HEK293 (cell line): ENCODE measurements around the gene ABTB2.

Experiments
- CTCF ChIA-PET: fragments of 350-600 bp; formaldehyde crosslinking; extraction: SDS; loops from one replicate; lab custom pipeline; 2021; ENCODE audit warnings: antibody characterized with exemption; lab: Yijun Ruan, JAX
- POLR2A ChIA-PET: fragments of 300-600 bp; formaldehyde crosslinking; extraction: SDS; loops from one replicate; lab custom pipeline; 2020; ENCODE audit warnings: antibody characterized with exemption, inconsistent platforms; lab: Yijun Ruan, JAX
- H3K27ac ChIP-seq: fragments of 200-500 bp; sonication (Bioruptor generic); 2 replicates; pipeline ENCODE4 v1.5.1; 2014; ENCODE audit warnings: low read depth, low read length, control low read depth, inconsistent platforms; ENCODE audit errors: extremely low read depth
- H3K36me3 ChIP-seq, 2 experiments: fragments of 200-500 bp in 1 of 2; sonication (Bioruptor generic) in 1 of 2; 1 replicate in 1 of 2; 2 replicates in 1 of 2; pipeline ENCODE4 v1.5.1; 2014 to 2017; ENCODE audit warnings: inconsistent platforms in 2 of 2, low read length in 2 of 2; ENCODE audit not compliant: control insufficient read depth in 2 of 2, insufficient read depth in 1 of 2
- H3K4me1 ChIP-seq: fragments of 200-500 bp; sonication (Bioruptor generic); 2 replicates; pipeline ENCODE4 v1.5.1; 2014; ENCODE audit warnings: mild to moderate bottlenecking, low read length, inconsistent platforms; ENCODE audit not compliant: control insufficient read depth, insufficient read depth
- H3K4me3 ChIP-seq: 2 replicates; pipeline ENCODE4 v1.5.1; 2011; ENCODE audit warnings: low read depth, mild to moderate bottlenecking, control low read depth, low read length, moderate library complexity
- H3K9me3 ChIP-seq: fragments of 200-500 bp; sonication (Bioruptor generic); 2 replicates; pipeline ENCODE4 v1.5.1; 2014; ENCODE audit warnings: low read depth, low read length, inconsistent platforms; ENCODE audit not compliant: control insufficient read depth, insufficient read depth
- BCL11B ChIP-seq: fragments of 450-650 bp; formaldehyde crosslinking; IDR thresholded peaks from 2 replicates; pipeline ENCODE4 v1.5.1; 2016; ENCODE audit warnings: low read depth, missing biosample characterization, missing genetic modification characterization
- GLI2 ChIP-seq: fragments of 450-650 bp; formaldehyde crosslinking; IDR thresholded peaks from 2 replicates; pipeline ENCODE4; 2017; ENCODE audit warnings: missing biosample characterization, missing genetic modification characterization, low read depth, borderline replicate concordance
- GLIS2 ChIP-seq: fragments of 450-650 bp; formaldehyde crosslinking; IDR thresholded peaks from 2 replicates; pipeline ENCODE4 v1.5.1; 2016; ENCODE audit warnings: missing biosample characterization, missing genetic modification characterization
- MEIS1 ChIP-seq: sonication (generic); formaldehyde crosslinking; IDR thresholded peaks from 2 replicates; pipeline ENCODE4 v1.8.1; 2022; ENCODE audit warnings: missing genetic modification reagents, mild to moderate bottlenecking, borderline replicate concordance
- OSR2 ChIP-seq: fragments of 450-650 bp; formaldehyde crosslinking; IDR thresholded peaks from 2 replicates; pipeline ENCODE4 v1.5.1; 2016; ENCODE audit warnings: missing biosample characterization, missing genetic modification characterization
- YY1 ChIP-seq: fragments of 450-650 bp; formaldehyde crosslinking; IDR thresholded peaks from 2 replicates; pipeline ENCODE4 v1.5.1; 2018; ENCODE audit warnings: missing biosample characterization, missing genetic modification characterization
- ZFP69B ChIP-seq: fragments of 450-650 bp; formaldehyde crosslinking; IDR thresholded peaks from 2 replicates; pipeline ENCODE4 v1.5.1; 2016; ENCODE audit warnings: missing biosample characterization, missing genetic modification characterization
- ZNF174 ChIP-seq: fragments of 450-650 bp; formaldehyde crosslinking; IDR thresholded peaks from 2 replicates; pipeline ENCODE4 v1.5.0; 2017; ENCODE audit warnings: missing biosample characterization, mild to moderate bottlenecking, missing genetic modification characterization
- ZNF248 ChIP-seq: fragments of 450-650 bp; formaldehyde crosslinking; IDR thresholded peaks from 2 replicates; pipeline ENCODE4 v1.5.1; 2017; ENCODE audit warnings: missing biosample characterization, missing genetic modification characterization
- ZNF302 ChIP-seq: fragments of 450-650 bp; formaldehyde crosslinking; IDR thresholded peaks from 2 replicates; pipeline ENCODE4 v1.5.1; 2016; ENCODE audit warnings: missing biosample characterization, missing genetic modification characterization, low read depth
- ZNF423 ChIP-seq: fragments of 450-650 bp; formaldehyde crosslinking; IDR thresholded peaks from 2 replicates; pipeline ENCODE4 v1.5.1; 2016; ENCODE audit warnings: missing biosample characterization, missing genetic modification characterization
- ZNF510 ChIP-seq: fragments of 450-650 bp; formaldehyde crosslinking; IDR thresholded peaks from 2 replicates; pipeline ENCODE4 v1.5.1; 2018; ENCODE audit warnings: mild to moderate bottlenecking, missing genetic modification characterization, missing biosample characterization; ENCODE audit not compliant: insufficient replicate concordance
- ZNF521 ChIP-seq: fragments of 450-650 bp; formaldehyde crosslinking; IDR thresholded peaks from 2 replicates; pipeline ENCODE4 v1.5.1; 2017; ENCODE audit warnings: missing biosample characterization, mild to moderate bottlenecking, missing genetic modification characterization
- ZNF548 ChIP-seq: fragments of 450-650 bp; formaldehyde crosslinking; IDR thresholded peaks from 2 replicates; pipeline ENCODE4 v1.5.1; 2016; ENCODE audit warnings: missing biosample characterization, missing genetic modification characterization
- ZNF561 ChIP-seq: fragments of 450-650 bp; IDR thresholded peaks from 2 replicates; pipeline ENCODE4 v1.5.1; 2018; ENCODE audit warnings: missing biosample characterization, missing genetic modification characterization, borderline replicate concordance
- ZNF585B ChIP-seq: fragments of 450-650 bp; formaldehyde crosslinking; IDR thresholded peaks from 2 replicates; pipeline ENCODE4 v1.5.1; 2016; ENCODE audit warnings: missing biosample characterization, missing genetic modification characterization
- ZNF629 ChIP-seq: fragments of 450-650 bp; formaldehyde crosslinking; IDR thresholded peaks from 2 replicates; pipeline ENCODE4 v1.5.1; 2017; ENCODE audit warnings: missing biosample characterization, missing genetic modification characterization
- ZNF660 ChIP-seq: fragments of 450-650 bp; IDR thresholded peaks from 2 replicates; pipeline ENCODE4 v1.5.1; 2018; ENCODE audit warnings: missing biosample characterization, mild to moderate bottlenecking, missing genetic modification characterization
- ZNF76 ChIP-seq: fragments of 450-650 bp; formaldehyde crosslinking; IDR thresholded peaks from 2 replicates; pipeline ENCODE4; 2016; ENCODE audit warnings: low read depth, missing biosample characterization, missing genetic modification characterization, borderline replicate concordance
- ZNF792 ChIP-seq: fragments of 450-650 bp; formaldehyde crosslinking; IDR thresholded peaks from 2 replicates; pipeline ENCODE4 v1.5.1; 2016; ENCODE audit warnings: missing biosample characterization, missing genetic modification characterization
- ZSCAN23 ChIP-seq: fragments of 450-650 bp; formaldehyde crosslinking; IDR thresholded peaks from 2 replicates; pipeline ENCODE4 v1.5.1; 2016; ENCODE audit warnings: missing biosample characterization, missing genetic modification characterization
- ZSCAN30 ChIP-seq: fragments of 450-650 bp; IDR thresholded peaks from 2 replicates; pipeline ENCODE4 v1.5.1; 2018; ENCODE audit warnings: missing biosample characterization, mild to moderate bottlenecking, missing genetic modification characterization, moderate library complexity
- TF ChIP-seq, protein P1 (sequence below): fragments of 450-650 bp; formaldehyde crosslinking; IDR thresholded peaks from 2 replicates; pipeline ENCODE4 v1.5.1; 2016; ENCODE audit warnings: missing biosample characterization, missing genetic modification characterization
- TF ChIP-seq, protein P2 (sequence below): fragments of 450-650 bp; IDR thresholded peaks from 2 replicates; pipeline ENCODE4 v1.5.1; 2018; ENCODE audit warnings: missing biosample characterization, mild to moderate bottlenecking, missing genetic modification characterization
- TF ChIP-seq, protein P3 (sequence below): fragments of 450-650 bp; formaldehyde crosslinking; IDR thresholded peaks from 2 replicates; pipeline ENCODE4 v1.5.1; 2017; ENCODE audit warnings: missing biosample characterization, missing genetic modification characterization
- TF ChIP-seq, protein P4 (sequence below): fragments of 450-650 bp; formaldehyde crosslinking; IDR thresholded peaks from 2 replicates; pipeline ENCODE4 v1.5.1; 2016; ENCODE audit warnings: missing biosample characterization, missing genetic modification characterization

The ABTB2 gene

DNA sequence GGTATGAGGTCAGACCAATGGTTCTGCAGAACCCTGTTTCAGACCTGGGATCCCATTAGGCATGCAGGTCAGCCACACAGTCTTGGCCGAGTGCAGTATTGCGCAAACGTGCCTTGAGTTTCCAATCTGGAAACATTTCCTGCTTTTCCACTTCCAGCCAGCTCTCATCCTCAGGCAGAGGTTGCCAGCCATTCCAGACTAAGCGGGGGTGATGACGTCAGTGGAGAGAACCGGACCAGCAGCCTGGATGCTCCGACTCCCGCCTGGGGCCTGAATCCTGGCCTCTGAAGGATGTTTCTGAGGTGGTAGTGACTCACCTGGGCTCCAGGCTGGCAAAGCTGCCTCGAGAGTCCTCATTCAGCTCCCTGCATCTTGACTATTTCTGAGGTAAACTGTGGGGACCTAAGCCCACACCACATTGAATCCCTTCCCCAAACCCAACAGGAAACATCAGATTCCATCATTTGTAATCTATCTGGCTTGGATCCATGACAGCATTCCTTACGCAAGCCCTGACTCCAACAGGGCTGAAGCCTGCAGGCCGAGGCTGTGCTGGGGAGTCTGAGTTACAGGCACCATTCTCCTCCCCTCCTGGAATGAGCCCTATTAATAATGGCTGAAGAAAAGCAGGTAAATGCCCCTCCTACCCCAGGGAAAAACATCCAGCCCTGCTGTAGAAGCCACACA lies 83.0 kb downstream of the ABTB2 start (continued):
- TF ChIP-seq GLIS2: no peak
- TF ChIP-seq ZNF629: peak; percentile 60
- TF ChIP-seq ZNF561 (tag by site-specific recombination): no peak
- no peak for TF ChIP-seq ZNF660 (tag by site-specific recombination)
- TF ChIP-seq ZFP69B (tag by site-specific recombination): no peak

DNA sequence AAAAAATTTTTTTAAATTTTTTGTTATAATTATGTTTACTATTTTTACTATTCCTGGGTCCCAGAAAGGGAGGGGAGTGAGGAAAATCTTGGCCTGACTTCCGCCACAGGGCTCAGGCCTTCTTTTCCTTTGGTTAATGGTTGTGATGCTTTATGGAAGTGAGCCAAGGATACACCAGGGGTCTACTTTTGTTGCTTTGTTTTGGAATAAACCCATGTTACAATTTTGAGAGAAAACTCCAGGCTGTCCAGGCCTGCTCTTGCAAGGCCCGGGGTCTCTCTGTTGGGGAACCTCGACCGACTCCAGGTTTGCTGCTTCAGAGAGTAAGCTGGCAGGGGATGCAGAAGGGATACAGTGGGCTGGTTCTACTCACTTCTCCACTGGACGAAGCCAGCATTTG lies 84.7 kb downstream of the ABTB2 start:
- Histone ChIP-seq H3K9me3 (no peaks in the 10 kb centered on the region), H3K4me3 (no peak overlapping the region), H3K4me1 (no peaks in the 10 kb centered on the region), H3K36me3 (no peaks in the 10 kb centered on the region), H3K27ac (no peak overlapping the region)
- CTCF ChIA-PET: no interaction called here
- POLR2A ChIA-PET: no interaction called here
- TF ChIP-seq, protein P1, sequence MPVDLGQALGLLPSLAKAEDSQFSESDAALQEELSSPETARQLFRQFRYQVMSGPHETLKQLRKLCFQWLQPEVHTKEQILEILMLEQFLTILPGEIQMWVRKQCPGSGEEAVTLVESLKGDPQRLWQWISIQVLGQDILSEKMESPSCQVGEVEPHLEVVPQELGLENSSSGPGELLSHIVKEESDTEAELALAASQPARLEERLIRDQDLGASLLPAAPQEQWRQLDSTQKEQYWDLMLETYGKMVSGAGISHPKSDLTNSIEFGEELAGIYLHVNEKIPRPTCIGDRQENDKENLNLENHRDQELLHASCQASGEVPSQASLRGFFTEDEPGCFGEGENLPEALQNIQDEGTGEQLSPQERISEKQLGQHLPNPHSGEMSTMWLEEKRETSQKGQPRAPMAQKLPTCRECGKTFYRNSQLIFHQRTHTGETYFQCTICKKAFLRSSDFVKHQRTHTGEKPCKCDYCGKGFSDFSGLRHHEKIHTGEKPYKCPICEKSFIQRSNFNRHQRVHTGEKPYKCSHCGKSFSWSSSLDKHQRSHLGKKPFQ (tag by site-specific recombination): no peak
- TF ChIP-seq GLI2 (tag by site-specific recombination) (no peak), ZNF302 (tag by site-specific recombination) (no peak), ZNF423 (tag by site-specific recombination) (no peak), ZSCAN23 (tag by site-specific recombination) (no peak), OSR2 (tag by site-specific recombination) (no peak), ZNF548 (tag by site-specific recombination) (no peak), ZNF174 (tag by site-specific recombination) (no peak), BCL11B (tag by site-specific recombination) (no peak), ZNF248 (no peak), ZNF76 (no peak), ZSCAN30 (tag by site-specific recombination) (no peak), YY1 (no peak)
- TF ChIP-seq, protein P2, sequence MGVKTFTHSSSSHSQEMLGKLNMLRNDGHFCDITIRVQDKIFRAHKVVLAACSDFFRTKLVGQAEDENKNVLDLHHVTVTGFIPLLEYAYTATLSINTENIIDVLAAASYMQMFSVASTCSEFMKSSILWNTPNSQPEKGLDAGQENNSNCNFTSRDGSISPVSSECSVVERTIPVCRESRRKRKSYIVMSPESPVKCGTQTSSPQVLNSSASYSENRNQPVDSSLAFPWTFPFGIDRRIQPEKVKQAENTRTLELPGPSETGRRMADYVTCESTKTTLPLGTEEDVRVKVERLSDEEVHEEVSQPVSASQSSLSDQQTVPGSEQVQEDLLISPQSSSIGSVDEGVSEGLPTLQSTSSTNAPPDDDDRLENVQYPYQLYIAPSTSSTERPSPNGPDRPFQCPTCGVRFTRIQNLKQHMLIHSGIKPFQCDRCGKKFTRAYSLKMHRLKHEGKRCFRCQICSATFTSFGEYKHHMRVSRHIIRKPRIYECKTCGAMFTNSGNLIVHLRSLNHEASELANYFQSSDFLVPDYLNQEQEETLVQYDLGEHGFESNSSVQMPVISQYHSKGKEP (tag by site-specific recombination): no peak

DNA sequence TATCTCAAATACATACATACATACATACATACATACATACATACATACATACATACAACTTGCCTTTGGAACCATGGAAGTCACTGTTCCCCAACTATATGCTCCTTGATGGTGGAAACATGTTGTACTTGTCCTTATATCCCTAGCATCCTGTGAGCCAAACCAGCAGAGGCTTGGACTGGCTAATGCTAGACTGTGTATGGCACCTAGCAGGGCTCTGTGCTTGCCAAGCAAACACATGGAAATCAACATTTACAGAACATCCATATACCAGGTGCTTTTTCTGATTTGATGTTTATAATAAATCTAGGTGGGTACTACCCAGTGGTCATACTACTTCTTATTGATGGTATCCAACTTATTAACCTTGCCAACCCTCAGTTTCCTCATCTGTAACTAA lies 86.1 kb downstream of the ABTB2 start:
- Histone ChIP-seq H3K27ac (no peak overlapping the region), H3K9me3 (no peaks in the 10 kb centered on the region), H3K36me3 (no peaks in the 10 kb centered on the region), H3K4me3 (no peak overlapping the region), H3K4me1 (peaks cover 3% of the 10 kb centered on the region; the same call in 1 of the 2 replicates)
- POLR2A ChIA-PET: interaction anchor here (1.0 kb wide), 1 partner anchor 86 kb away, joined by 4 read pairs; the partner anchor contains the start of gene ABTB2
- CTCF ChIA-PET: no interaction called here
- TF ChIP-seq, protein P3, sequence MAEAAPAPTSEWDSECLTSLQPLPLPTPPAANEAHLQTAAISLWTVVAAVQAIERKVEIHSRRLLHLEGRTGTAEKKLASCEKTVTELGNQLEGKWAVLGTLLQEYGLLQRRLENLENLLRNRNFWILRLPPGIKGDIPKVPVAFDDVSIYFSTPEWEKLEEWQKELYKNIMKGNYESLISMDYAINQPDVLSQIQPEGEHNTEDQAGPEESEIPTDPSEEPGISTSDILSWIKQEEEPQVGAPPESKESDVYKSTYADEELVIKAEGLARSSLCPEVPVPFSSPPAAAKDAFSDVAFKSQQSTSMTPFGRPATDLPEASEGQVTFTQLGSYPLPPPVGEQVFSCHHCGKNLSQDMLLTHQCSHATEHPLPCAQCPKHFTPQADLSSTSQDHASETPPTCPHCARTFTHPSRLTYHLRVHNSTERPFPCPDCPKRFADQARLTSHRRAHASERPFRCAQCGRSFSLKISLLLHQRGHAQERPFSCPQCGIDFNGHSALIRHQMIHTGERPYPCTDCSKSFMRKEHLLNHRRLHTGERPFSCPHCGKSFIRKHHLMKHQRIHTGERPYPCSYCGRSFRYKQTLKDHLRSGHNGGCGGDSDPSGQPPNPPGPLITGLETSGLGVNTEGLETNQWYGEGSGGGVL (tag by site-specific recombination): no peak
- TF ChIP-seq, protein P4, sequence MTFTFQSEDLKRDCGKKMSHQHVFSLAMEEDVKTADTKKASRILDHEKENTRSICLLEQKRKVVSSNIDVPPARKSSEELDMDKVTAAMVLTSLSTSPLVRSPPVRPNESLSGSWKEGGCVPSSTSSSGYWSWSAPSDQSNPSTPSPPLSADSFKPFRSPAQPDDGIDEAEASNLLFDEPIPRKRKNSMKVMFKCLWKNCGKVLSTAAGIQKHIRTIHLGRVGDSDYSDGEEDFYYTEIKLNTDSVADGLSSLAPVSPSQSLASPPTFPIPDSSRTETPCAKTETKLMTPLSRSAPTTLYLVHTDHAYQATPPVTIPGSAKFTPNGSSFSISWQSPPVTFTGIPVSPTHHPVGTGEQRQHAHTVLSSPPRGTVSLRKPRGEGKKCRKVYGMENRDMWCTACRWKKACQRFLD (tag by site-specific recombination): no peak
- TF ChIP-seq ZNF585B (tag by site-specific recombination) (no peak), ZNF792 (tag by site-specific recombination) (no peak), ZNF521 (no peak), ZNF510 (tag by site-specific recombination) (no peak), MEIS1 (CRISPR knock-in tag) (no peak)
